Measurements from ENCODE around the gene WWOX. TPM values are rescaled to one million over a fixed set of nuclear protein-coding genes. Genes with fewer than 3 reads are reported as not detected.
A peak's percentile ranks its signal among the peaks of the same experiment; 100 is the strongest.

Gene WWOX
- total and polyA plus RNA-seq, 2 experiments from 2014 or later, result 22.1 to 123 TPM

DNA sequence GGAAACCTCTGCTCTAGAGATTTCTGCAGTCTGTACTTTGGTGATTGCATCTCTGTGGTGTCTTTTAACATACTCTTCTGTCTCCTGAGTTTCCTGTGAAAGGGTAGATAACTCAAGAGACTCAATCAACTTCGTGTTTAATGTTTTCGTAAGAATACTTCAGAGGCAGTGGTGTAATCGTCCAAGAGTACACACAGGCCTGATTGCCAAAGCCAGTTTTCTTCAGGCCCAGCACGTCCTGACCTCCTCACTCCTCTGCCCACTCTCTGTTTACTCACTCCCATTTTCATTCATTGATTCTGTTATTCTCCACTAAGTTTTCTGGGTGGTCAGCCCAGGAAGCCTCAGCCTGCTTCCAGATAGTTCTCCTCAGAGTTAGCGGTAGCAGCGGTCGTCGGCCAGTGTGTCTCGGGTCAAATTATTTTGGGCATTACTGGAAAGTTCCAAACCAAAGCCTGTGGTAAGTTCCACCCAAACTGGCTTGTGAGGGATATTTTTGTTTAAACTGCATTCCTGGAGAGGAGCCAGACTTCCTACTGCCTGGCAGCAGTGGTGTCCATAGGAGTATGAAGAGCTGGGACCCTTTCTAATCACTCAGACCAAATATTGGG lies 293.2 kb downstream of the WWOX start:
- Histone ChIP-seq H3K27me3 (no peaks in the 10 kb centered on the region), H3K4me1 (ENCODE audit: low read depth) (peaks cover 10% of the 10 kb centered on the region), H3K36me3 (no peaks in the 10 kb centered on the region), H3K9me3 (ENCODE audit: low read depth) (no peaks in the 10 kb centered on the region), H3K27ac (no peak overlapping the region), H3K4me3 (no peak overlapping the region)
- TF ChIP-seq, protein P1, sequence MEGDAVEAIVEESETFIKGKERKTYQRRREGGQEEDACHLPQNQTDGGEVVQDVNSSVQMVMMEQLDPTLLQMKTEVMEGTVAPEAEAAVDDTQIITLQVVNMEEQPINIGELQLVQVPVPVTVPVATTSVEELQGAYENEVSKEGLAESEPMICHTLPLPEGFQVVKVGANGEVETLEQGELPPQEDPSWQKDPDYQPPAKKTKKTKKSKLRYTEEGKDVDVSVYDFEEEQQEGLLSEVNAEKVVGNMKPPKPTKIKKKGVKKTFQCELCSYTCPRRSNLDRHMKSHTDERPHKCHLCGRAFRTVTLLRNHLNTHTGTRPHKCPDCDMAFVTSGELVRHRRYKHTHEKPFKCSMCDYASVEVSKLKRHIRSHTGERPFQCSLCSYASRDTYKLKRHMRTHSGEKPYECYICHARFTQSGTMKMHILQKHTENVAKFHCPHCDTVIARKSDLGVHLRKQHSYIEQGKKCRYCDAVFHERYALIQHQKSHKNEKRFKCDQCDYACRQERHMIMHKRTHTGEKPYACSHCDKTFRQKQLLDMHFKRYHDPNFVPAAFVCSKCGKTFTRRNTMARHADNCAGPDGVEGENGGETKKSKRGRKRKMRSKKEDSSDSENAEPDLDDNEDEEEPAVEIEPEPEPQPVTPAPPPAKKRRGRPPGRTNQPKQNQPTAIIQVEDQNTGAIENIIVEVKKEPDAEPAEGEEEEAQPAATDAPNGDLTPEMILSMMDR (IDR thresholded peaks at IDR 0.05; ENCODE audit: low read depth, low read length), result no peak
- no peak for DNase-seq (ENCODE audit: low read depth in 1 of 2, low spot score in 1 of 2)

GRCh38 chr16:78395035-78395434 lies 295.6 kb downstream of the WWOX start:
- TF ChIP-seq, protein P1 (IDR thresholded peaks at IDR 0.05; ENCODE audit: low read depth, low read length), result no peak
- Histone ChIP-seq H3K9me3 (ENCODE audit: low read depth) (no peaks in the 10 kb centered on the region), H3K4me3 (no peak overlapping the region), H3K4me1 (ENCODE audit: low read depth) (no peaks in the 10 kb centered on the region), H3K27ac (no peak overlapping the region), H3K36me3 (no peaks in the 10 kb centered on the region), H3K27me3 (no peaks in the 10 kb centered on the region)
- no peak for DNase-seq (ENCODE audit: low read depth in 1 of 2, low spot score in 1 of 2)

DNA sequence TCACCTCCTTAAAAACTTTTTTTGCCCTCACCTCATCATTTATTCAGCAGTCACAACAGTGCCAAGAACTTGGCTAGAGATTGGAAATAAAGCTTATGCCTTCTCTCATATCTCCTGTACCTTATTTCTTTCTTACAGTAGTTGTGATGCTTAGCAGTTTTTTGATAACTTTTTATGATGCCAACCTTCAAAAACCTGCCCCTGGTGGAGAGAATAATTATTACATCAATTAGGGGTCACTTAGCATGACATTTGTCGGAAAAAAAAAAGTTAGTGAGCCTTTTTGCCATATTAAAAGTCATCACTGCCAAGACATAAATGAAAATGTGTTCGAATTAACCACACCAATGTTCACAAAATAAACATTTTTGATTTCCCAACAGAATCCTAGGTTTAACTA lies 296.6 kb downstream of the WWOX start:
- H3K4me3 ChIP-seq, result no peak overlapping the region
- no peaks in the 10 kb centered on the region for H3K4me1 ChIP-seq (ENCODE audit: low read depth)
- H3K36me3 ChIP-seq, result no peaks in the 10 kb centered on the region
- H3K27me3 ChIP-seq, result no peaks in the 10 kb centered on the region
- DNase-seq (ENCODE audit: low read depth in 1 of 2, low spot score in 1 of 2), result peak in 1 of 2 donors; percentile 5
- no peaks in the 10 kb centered on the region for H3K9me3 ChIP-seq (ENCODE audit: low read depth)
- no peak overlapping the region for H3K27ac ChIP-seq
- TF ChIP-seq, protein P1 (IDR thresholded peaks at IDR 0.05; ENCODE audit: low read depth, low read length), result no peak

- no peaks in the 10 kb centered on the region for H3K9me3 ChIP-seq (ENCODE audit: low read depth)
- H3K4me3 ChIP-seq, result no peak overlapping the region
- no peak for DNase-seq (ENCODE audit: low read depth in 1 of 2, low spot score in 1 of 2)
- no peaks in the 10 kb centered on the region for H3K27me3 ChIP-seq
- no peaks in the 10 kb centered on the region for H3K4me1 ChIP-seq (ENCODE audit: low read depth)
- TF ChIP-seq, protein P1 (IDR thresholded peaks at IDR 0.05; ENCODE audit: low read depth, low read length), result no peak
- no peak overlapping the region for H3K27ac ChIP-seq
- H3K36me3 ChIP-seq, result no peaks in the 10 kb centered on the region
Measured at GRCh38 chr16:78396673-78397072, 297.2 kb downstream of the WWOX start.

DNA sequence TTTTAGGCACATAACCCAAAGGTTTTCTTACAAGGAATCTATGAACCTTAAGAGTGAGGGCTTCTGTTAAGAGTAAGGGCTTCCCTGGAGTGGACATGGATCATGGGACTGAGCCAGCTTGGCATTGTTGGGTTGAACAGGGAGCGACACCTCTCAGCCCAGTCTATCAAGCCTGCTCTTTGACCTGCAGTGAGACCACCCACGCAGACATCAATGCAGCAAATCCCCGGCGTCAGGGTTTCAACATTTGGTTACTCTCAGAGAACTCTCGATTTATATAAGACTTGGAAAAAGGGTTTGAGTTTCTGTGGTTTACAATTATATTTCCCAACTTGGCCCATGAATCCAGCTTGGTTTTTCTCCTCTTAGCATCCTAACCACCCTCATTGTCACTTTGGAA lies 299.9 kb downstream of the WWOX start:
- Histone ChIP-seq H3K9me3 (ENCODE audit: low read depth) (no peaks in the 10 kb centered on the region), H3K27ac (no peak overlapping the region), H3K36me3 (no peaks in the 10 kb centered on the region), H3K4me1 (ENCODE audit: low read depth) (no peaks in the 10 kb centered on the region), H3K27me3 (no peaks in the 10 kb centered on the region), H3K4me3 (no peak overlapping the region)
- DNase-seq (ENCODE audit: low read depth in 1 of 2, low spot score in 1 of 2), result no peak
- TF ChIP-seq, protein P1 (IDR thresholded peaks at IDR 0.05; ENCODE audit: low read depth, low read length), result no peak
